Loucy (cell line): Measurements from ENCODE around the gene ECEL1.

Experiments used
- H2AFZ ChIP-seq: fragments of 200-600 bp; sonication (generic); 2 replicates; pipeline ENCODE4 v1.6.0; 2016; ENCODE audit warnings: antibody characterized with exemption, mild to moderate bottlenecking, low read length, moderate library complexity
- H3F3A ChIP-seq: fragments of 200-600 bp; 2 replicates; pipeline ENCODE4 v1.6.0; 2016; ENCODE audit warnings: antibody characterized with exemption, low read depth, mild to moderate bottlenecking
- H3K27me3 ChIP-seq: fragments of 200-600 bp; sonication (generic); 2 replicates; pipeline ENCODE4 v1.6.1; 2014; ENCODE audit warnings: low read length, mild to moderate bottlenecking; ENCODE audit not compliant: insufficient read depth, poor library complexity, severe bottlenecking
- H3K36me3 ChIP-seq: fragments of 200-600 bp; sonication (generic); 2 replicates; pipeline ENCODE4 v1.6.1; 2016; ENCODE audit warnings: low read length; ENCODE audit not compliant: insufficient read depth
- H3K4me1 ChIP-seq: fragments of 200-600 bp; sonication (generic); 2 replicates; pipeline ENCODE4 v1.5.1; 2014; ENCODE audit warnings: low read length, mild to moderate bottlenecking; ENCODE audit not compliant: insufficient read depth, poor library complexity, severe bottlenecking
- H3K4me2 ChIP-seq: fragments of 200-600 bp; sonication (generic); 2 replicates; pipeline ENCODE4 v1.6.0; 2014; ENCODE audit warnings: antibody characterized with exemption, low read length, low read depth, mild to moderate bottlenecking; ENCODE audit not compliant: poor library complexity, severe bottlenecking
- H3K4me3 ChIP-seq: fragments of 200-600 bp; sonication (generic); 2 replicates; pipeline ENCODE4 v1.5.1; 2014; ENCODE audit warnings: low read length, mild to moderate bottlenecking, mixed read lengths; ENCODE audit not compliant: poor library complexity, severe bottlenecking
- H3K79me2 ChIP-seq: fragments of 200-600 bp; sonication (generic); 2 replicates; pipeline ENCODE4 v1.6.1; 2014; ENCODE audit warnings: low read length; ENCODE audit not compliant: insufficient read depth
- H3K9ac ChIP-seq: fragments of 200-600 bp; sonication (generic); 2 replicates; pipeline ENCODE4 v1.6.0; 2014; ENCODE audit warnings: mild to moderate bottlenecking, low read depth, low read length, moderate library complexity; ENCODE audit not compliant: poor library complexity, severe bottlenecking
- H3K9me2 ChIP-seq: fragments of 200-600 bp; sonication (generic); replicated peaks from 2 replicates; pipeline ENCODE4 v1.6.1; 2016; ENCODE audit warnings: low read depth, low read length, mixed read lengths
- H3K9me3 ChIP-seq: fragments of 200-600 bp; sonication (generic); 2 replicates; pipeline ENCODE4 v1.6.1; 2014; ENCODE audit warnings: mild to moderate bottlenecking, antibody characterized with exemption, low read length, low read depth; ENCODE audit not compliant: insufficient read depth
- H4K20me1 ChIP-seq: fragments of 200-600 bp; sonication (generic); 2 replicates; pipeline ENCODE4 v1.6.0; 2014; ENCODE audit warnings: antibody characterized with exemption, low read length, mild to moderate bottlenecking; ENCODE audit not compliant: insufficient read depth, poor library complexity, severe bottlenecking
- EZH2phosphoT487 ChIP-seq: fragments of 200-600 bp; IDR thresholded peaks from 2 replicates; pipeline ENCODE4 v1.6.1; 2018; ENCODE audit warnings: antibody characterized with exemption, mild to moderate bottlenecking, moderate library complexity, borderline replicate concordance
- TF ChIP-seq, protein P1 (sequence below): fragments of 200-600 bp; sonication (generic); conservative IDR thresholded peaks from 2 replicates; pipeline ENCODE4 v1.5.1; 2014; ENCODE audit warnings: mild to moderate bottlenecking, antibody characterized with exemption, low read length

ECEL1 gene

DNA sequence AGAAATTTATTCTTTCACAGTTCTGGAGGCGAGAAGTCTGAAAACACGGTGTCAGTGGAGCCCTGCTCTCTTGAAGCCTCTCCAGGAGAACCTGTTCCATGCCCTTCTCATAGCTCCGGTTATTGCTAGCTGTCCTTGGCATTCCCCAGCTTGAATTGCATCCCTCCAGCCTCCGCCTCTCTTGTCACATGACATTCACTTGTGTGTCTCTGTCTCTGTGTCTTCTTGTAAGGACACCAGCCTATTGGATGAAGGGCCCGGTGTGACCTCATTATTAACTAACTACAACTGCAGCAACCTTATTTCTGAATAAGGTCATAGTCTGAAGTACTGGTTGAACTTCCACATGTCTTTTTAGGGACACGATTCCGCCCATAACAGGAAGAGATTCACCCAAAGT lies 28.0 kb upstream of the ECEL1 start:
- H3K4me2 ChIP-seq: no peak overlapping the region
- no peaks in the 10 kb centered on the region for H3F3A ChIP-seq
- no peaks in the 10 kb centered on the region for H3K9me2 ChIP-seq
- no peak overlapping the region for H2AFZ ChIP-seq
- no peak overlapping the region for H3K9ac ChIP-seq
- no peaks in the 10 kb centered on the region for H3K9me3 ChIP-seq
- TF ChIP-seq EZH2phosphoT487: no peak
- TF ChIP-seq, protein P1, sequence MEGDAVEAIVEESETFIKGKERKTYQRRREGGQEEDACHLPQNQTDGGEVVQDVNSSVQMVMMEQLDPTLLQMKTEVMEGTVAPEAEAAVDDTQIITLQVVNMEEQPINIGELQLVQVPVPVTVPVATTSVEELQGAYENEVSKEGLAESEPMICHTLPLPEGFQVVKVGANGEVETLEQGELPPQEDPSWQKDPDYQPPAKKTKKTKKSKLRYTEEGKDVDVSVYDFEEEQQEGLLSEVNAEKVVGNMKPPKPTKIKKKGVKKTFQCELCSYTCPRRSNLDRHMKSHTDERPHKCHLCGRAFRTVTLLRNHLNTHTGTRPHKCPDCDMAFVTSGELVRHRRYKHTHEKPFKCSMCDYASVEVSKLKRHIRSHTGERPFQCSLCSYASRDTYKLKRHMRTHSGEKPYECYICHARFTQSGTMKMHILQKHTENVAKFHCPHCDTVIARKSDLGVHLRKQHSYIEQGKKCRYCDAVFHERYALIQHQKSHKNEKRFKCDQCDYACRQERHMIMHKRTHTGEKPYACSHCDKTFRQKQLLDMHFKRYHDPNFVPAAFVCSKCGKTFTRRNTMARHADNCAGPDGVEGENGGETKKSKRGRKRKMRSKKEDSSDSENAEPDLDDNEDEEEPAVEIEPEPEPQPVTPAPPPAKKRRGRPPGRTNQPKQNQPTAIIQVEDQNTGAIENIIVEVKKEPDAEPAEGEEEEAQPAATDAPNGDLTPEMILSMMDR: no peak
- no peaks in the 10 kb centered on the region for H3K4me1 ChIP-seq
- H3K79me2 ChIP-seq: no peaks in the 10 kb centered on the region
- H4K20me1 ChIP-seq: no peaks in the 10 kb centered on the region
- no peak overlapping the region for H3K4me3 ChIP-seq
- H3K27me3 ChIP-seq: no peaks in the 10 kb centered on the region
- no peaks in the 10 kb centered on the region for H3K36me3 ChIP-seq

DNA sequence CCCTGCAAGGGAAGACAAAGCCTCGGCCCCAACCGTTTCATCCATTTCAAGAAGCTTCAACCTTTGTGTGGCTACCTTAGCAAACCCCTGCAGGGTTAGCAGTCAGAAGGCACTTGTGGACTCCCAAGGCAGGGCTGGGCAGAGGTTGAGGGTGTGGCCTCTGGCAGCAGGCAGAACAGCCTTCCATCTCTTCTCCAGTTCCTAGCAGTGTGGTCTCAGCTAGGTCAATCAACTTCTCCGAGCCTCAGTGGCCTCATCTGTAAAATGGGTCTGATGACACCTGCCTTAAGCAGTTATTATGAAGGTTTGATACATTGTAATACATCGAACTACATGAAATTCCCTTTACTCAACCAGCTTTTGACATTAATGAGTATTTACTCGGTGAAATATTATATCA lies 25.7 kb upstream of the ECEL1 start:
- Histone ChIP-seq H3F3A (no peaks in the 10 kb centered on the region), H3K36me3 (no peaks in the 10 kb centered on the region), H4K20me1 (no peaks in the 10 kb centered on the region), H3K27me3 (no peaks in the 10 kb centered on the region), H3K9me3 (no peaks in the 10 kb centered on the region), H3K4me3 (no peak overlapping the region), H3K4me1 (no peaks in the 10 kb centered on the region), H2AFZ (no peak overlapping the region), H3K79me2 (no peaks in the 10 kb centered on the region), H3K9me2 (no peaks in the 10 kb centered on the region), H3K9ac (no peak overlapping the region), H3K4me2 (no peak overlapping the region)
- no peak for TF ChIP-seq EZH2phosphoT487
- TF ChIP-seq, protein P1: no peak

DNA sequence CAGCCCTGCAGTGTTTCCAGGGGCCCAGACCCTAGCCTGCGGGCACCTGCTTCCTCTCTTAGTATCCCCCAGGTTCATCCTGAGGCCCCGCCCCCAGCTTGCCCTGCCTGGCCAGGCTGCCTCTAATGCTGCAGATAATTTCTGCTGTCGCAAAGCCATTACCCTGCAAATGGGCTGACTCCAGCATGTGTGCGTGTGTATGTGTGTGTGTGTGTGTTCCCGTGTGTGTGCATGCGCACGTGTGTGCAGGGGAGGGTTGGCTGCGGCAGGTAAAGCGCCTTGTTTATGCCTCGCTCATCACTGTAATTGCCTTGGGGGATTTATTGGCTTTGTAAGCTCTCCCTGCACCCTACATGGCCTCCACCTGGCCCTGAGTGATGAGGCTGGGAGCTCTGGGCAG lies 25.0 kb upstream of the ECEL1 start:
- H3K4me2 ChIP-seq: no peak overlapping the region
- H3K27me3 ChIP-seq: no peaks in the 10 kb centered on the region
- H3K9me3 ChIP-seq: no peaks in the 10 kb centered on the region
- H3K4me3 ChIP-seq: no peak overlapping the region
- H2AFZ ChIP-seq: no peak overlapping the region
- no peaks in the 10 kb centered on the region for H3K79me2 ChIP-seq
- H3K4me1 ChIP-seq: no peaks in the 10 kb centered on the region
- H3K36me3 ChIP-seq: no peaks in the 10 kb centered on the region
- TF ChIP-seq EZH2phosphoT487: no peak
- TF ChIP-seq, protein P1: no peak
- H4K20me1 ChIP-seq: no peaks in the 10 kb centered on the region
- H3K9ac ChIP-seq: no peak overlapping the region
- H3K9me2 ChIP-seq: no peaks in the 10 kb centered on the region
- no peaks in the 10 kb centered on the region for H3F3A ChIP-seq
